Measurements from ENCODE around the gene CDC5L. TPM values are rescaled to one million over a fixed set of nuclear protein-coding genes. Genes with fewer than 3 reads are reported as not detected.

Gene CDC5L
- total RNA-seq, 1 experiment from 2014 or later, result 24.6 TPM

DNA sequence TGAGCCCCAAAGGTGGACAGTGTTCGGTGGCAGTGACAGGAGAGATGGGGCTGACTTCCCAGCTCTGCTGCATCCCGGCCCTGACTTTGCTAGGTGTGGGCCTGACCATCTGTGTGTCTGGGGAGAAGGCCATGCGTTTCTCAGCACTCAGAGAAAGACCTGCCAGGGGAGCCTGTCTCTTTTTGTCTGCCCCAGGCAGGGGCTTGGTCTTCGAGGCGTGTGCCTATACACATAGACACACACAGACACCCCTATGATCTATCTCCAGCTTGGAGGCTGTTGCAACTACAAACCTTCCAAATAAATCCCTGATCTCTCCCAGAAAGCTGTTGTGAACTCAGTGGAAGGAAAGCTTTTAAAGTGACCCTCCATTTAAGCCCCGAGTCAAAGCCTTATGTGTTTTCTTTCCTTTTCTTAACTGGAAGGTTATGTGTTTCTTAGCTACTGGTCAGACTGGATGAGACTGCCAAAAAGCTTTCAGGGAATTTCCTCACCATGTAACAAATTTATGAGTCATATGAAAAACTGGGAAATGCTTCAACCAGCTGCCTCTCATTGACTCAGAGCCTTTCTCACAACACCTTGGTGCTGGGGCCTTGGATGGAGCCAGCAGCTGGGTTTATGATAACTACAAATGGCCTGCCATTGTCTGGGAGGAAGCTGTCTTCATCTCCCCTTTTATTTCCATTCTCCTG is 102.6 kb downstream of the CDC5L start (continued):
- TF ChIP-seq SRF (IDR thresholded peaks at IDR 0.05; ENCODE audit: low read depth) (no peak), RAD21 (IDR thresholded peaks at IDR 0.05; ENCODE audit: low read depth) (no peak), SIN3A (IDR thresholded peaks at IDR 0.05; ENCODE audit: low read depth) (no peak), POLR2A (IDR thresholded peaks at IDR 0.05; ENCODE audit: borderline replicate concordance, extremely low read depth, insufficient read depth, insufficient read length) (no peak)

- peaks cover 5 to 36% of the 10 kb centered on the region in 2 experiments; a peak in 3 of 4 replicates for H3K4me1 ChIP-seq (ENCODE audit: control insufficient read depth in 1 of 2, insufficient read depth in 2 of 2, low read length in 2 of 2)
- ChIA-PET POLR2A (no interaction called here), CTCF (no interaction called here), RAD21 (ENCODE audit: low non-redundant PET in 1 of 2, low total read pairs in 2 of 2, uncharacterized antibody in 2 of 2, unreplicated experiment in 2 of 2) (no interaction called here)
- no peaks in the 10 kb centered on the region for H3K27me3 ChIP-seq (ENCODE audit: insufficient read depth, low read length)
- no TSS peak for BruUV-seq (replicated peaks)
- H3K36me3 ChIP-seq (ENCODE audit: control insufficient read depth in 1 of 2, insufficient read depth in 2 of 2, low read length in 2 of 2), result no peaks in the 10 kb centered on the region
- no peaks in the 10 kb centered on the region for H3K79me2 ChIP-seq (ENCODE audit: insufficient read depth, low read length)
- no peak for TF ChIP-seq RAD21 (IDR thresholded peaks at IDR 0.05; ENCODE audit: low read depth)
- no peak for TF ChIP-seq REST (IDR thresholded peaks at IDR 0.05; ENCODE audit: low read depth)
- no peak for TF ChIP-seq JUND (IDR thresholded peaks at IDR 0.05)
- no peak for TF ChIP-seq EZH2phosphoT487 (IDR thresholded peaks at IDR 0.05; ENCODE audit: borderline replicate concordance)
- TF ChIP-seq MAX (IDR thresholded peaks at IDR 0.05), result no peak
- TF ChIP-seq TCF7L2 (IDR thresholded peaks at IDR 0.05; ENCODE audit: borderline replicate concordance, extremely low read depth, insufficient read depth, insufficient read length), result no peak
- no peaks in the 10 kb centered on the region for H3K9me3 ChIP-seq (ENCODE audit: control insufficient read depth in 1 of 2, insufficient read depth in 1 of 2, low read depth in 1 of 2, low read length in 2 of 2)
- H3K27ac ChIP-seq (ENCODE audit: low read depth, low read length), result no peak overlapping the region
- no peaks in the 10 kb centered on the region for H4K20me1 ChIP-seq (ENCODE audit: insufficient read depth)
- DNase-seq (ENCODE audit: low read depth, low spot score), result no peak
- no peak overlapping the region for H2AFZ ChIP-seq (ENCODE audit: low read depth, low read length, poor library complexity, severe bottlenecking)
- no peak overlapping the region for H3K9ac ChIP-seq (ENCODE audit: low read length)
- H3K4me3 ChIP-seq (replicated peaks in 1 of 2; ENCODE audit: low read depth in 1 of 2, low read length in 2 of 2), result no peak overlapping the region
- H3K9me2 ChIP-seq (ENCODE audit: insufficient read depth), result no peaks in the 10 kb centered on the region
- intact Hi-C loops (cut with micrococcal nuclease), result no loop called here
- H3K4me2 ChIP-seq (ENCODE audit: low read length), result 0 out of 2 replicates have a peak overlapping the region, but pooled peaks have one; percentile 39
- ATAC-seq, result no peak
Observed at GRCh38 chr6:44493132-44493531, 105.6 kb downstream of the CDC5L start.
